Measurements from ENCODE around the gene PRICKLE2. TPM values are rescaled to one million over a fixed set of nuclear protein-coding genes. Genes with fewer than 3 reads are reported as not detected.

The PRICKLE2 gene
- polyA plus RNA-seq, 2 of the 4 experiments (the other 2 are of a cell fraction), result 5.3 to 6.3 TPM

DNA sequence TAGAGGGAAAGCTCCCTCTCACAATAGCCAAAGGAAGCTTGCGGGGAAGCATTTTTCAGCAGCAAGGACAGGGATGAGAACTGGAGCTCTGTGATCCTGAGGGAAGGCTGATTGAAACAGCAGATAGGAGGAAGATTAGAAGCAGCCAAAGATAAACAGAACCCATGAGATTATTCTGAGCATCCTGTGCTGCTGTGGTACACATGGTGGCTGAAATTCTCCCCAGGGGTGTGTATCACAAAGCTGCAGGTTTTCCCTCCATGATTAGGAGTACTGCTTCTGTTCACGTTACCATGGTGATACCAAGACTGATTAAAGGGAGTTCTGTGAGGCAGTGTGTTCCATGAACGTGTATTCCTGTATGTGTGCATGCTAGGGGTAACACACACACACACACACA is 171.7 kb downstream of the PRICKLE2 start:
- TF ChIP-seq RAD21 (conservative IDR thresholded peaks at IDR 0.05 in 1 of 2, IDR thresholded peaks at IDR 0.05 in 1 of 2) (no peak), NFE2L2 (conservative IDR thresholded peaks at IDR 0.05; ENCODE audit: low read length) (no peak), JUN (IDR thresholded peaks at IDR 0.05) (no peak), KDM5A (IDR thresholded peaks at IDR 0.05) (no peak), POLR2A (IDR thresholded peaks at IDR 0.05; ENCODE audit: low read length) (no peak), SMC3 (IDR thresholded peaks at IDR 0.05) (no peak), ZFP36 (IDR thresholded peaks at IDR 0.05; ENCODE audit: borderline replicate concordance, partially characterized antibody) (no peak), MAZ (IDR thresholded peaks at IDR 0.05; ENCODE audit: borderline replicate concordance, low read depth, low read length) (no peak), CHD4 (IDR thresholded peaks at IDR 0.05; ENCODE audit: borderline replicate concordance) (no peak), EHMT2 (IDR thresholded peaks at IDR 0.05; ENCODE audit: low read depth) (no peak), ZSCAN20 (CRISPR knock-in tag; IDR thresholded peaks at IDR 0.05) (no peak), SREBF2 (IDR thresholded peaks at IDR 0.05) (no peak), HOXB13 (CRISPR knock-in tag; IDR thresholded peaks at IDR 0.05; ENCODE audit: low read depth) (no peak), RNF2 (IDR thresholded peaks at IDR 0.05; ENCODE audit: borderline replicate concordance, low read depth) (no peak), MAFK (IDR thresholded peaks at IDR 0.05; ENCODE audit: partially characterized antibody) (no peak), HEYL (CRISPR knock-in tag; IDR thresholded peaks at IDR 0.05) (no peak), TFCP2L1 (CRISPR knock-in tag; IDR thresholded peaks at IDR 0.05) (no peak)
- TF ChIP-seq, protein P1, sequence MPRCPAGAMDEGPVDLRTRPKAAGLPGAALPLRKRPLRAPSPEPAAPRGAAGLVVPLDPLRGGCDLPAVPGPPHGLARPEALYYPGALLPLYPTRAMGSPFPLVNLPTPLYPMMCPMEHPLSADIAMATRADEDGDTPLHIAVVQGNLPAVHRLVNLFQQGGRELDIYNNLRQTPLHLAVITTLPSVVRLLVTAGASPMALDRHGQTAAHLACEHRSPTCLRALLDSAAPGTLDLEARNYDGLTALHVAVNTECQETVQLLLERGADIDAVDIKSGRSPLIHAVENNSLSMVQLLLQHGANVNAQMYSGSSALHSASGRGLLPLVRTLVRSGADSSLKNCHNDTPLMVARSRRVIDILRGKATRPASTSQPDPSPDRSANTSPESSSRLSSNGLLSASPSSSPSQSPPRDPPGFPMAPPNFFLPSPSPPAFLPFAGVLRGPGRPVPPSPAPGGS (IDR thresholded peaks at IDR 0.05), result no peak
- TF ChIP-seq, protein P2, sequence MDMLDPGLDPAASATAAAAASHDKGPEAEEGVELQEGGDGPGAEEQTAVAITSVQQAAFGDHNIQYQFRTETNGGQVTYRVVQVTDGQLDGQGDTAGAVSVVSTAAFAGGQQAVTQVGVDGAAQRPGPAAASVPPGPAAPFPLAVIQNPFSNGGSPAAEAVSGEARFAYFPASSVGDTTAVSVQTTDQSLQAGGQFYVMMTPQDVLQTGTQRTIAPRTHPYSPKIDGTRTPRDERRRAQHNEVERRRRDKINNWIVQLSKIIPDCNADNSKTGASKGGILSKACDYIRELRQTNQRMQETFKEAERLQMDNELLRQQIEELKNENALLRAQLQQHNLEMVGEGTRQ (IDR thresholded peaks at IDR 0.05), result no peak
- TF ChIP-seq, protein P3, sequence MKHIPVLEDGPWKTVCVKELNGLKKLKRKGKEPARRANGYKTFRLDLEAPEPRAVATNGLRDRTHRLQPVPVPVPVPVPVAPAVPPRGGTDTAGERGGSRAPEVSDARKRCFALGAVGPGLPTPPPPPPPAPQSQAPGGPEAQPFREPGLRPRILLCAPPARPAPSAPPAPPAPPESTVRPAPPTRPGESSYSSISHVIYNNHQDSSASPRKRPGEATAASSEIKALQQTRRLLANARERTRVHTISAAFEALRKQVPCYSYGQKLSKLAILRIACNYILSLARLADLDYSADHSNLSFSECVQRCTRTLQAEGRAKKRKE (CRISPR knock-in tag; IDR thresholded peaks at IDR 0.05; ENCODE audit: low read depth), result no peak
- H3K4me1 ChIP-seq, result peaks cover 39% of the 10 kb centered on the region
- H3K4me3 ChIP-seq, result no peak overlapping the region
- no peak for DNase-seq (ENCODE audit: low read depth in 1 of 2, low spot score in 1 of 2)
- H3K4me2 ChIP-seq, result peak overlapping the region; percentile 20; the same call in 1 of the 3 replicates
- POLR2A ChIA-PET, result no interaction called here
- CTCF ChIA-PET, result interaction anchor here (1.7 kb wide), 1 partner anchor 431 kb away, joined by 6 read pairs; no protein-coding TSS in a partner anchor
- WGBS (ENCODE audit: missing lambda C conversion rate), result 69% methylated on average over 3 of the region's 3 CpGs
- no peak for FAIRE-seq
- ATAC-seq, result no peak; a peak in 1 of 6 replicates
- peak overlapping the region; percentile 47 to 58; a peak in 5 of 6 replicates for H3K27ac ChIP-seq
- H3K9me3 ChIP-seq, result no peaks in the 10 kb centered on the region

DNA sequence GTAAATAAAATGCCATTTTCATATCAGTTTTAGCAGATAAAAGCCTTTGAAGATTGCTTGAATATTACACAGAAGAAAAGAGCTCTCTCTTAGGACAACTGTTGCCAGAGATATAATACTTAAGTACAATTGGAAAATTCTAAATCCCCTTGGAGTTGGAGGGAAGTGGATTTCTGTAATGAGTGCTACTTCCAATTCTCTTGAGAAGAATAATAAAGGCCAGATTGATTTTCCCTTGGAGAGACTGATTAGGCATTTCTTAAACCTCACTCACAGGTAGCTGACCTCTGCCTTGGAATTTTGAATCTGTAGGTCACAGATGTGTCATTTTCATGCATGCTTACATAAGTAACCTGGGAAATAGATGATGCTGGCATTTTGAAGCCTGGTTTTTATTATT is 172.1 kb downstream of the PRICKLE2 start:
- H3K27ac ChIP-seq, result peak overlapping the region; percentile 47 to 58; a peak in 4 of 6 replicates
- DNase-seq (ENCODE audit: low read depth in 1 of 2, low spot score in 1 of 2), result no peak
- peaks cover 43% of the 10 kb centered on the region for H3K4me1 ChIP-seq
- POLR2A ChIA-PET, result no interaction called here
- FAIRE-seq, result no peak
- no peaks in the 10 kb centered on the region for H3K9me3 ChIP-seq
- no peak overlapping the region for H3K4me3 ChIP-seq
- TF ChIP-seq ZFP36 (IDR thresholded peaks at IDR 0.05; ENCODE audit: borderline replicate concordance, partially characterized antibody), result no peak
- no peak for TF ChIP-seq CBX2 (IDR thresholded peaks at IDR 0.05; ENCODE audit: borderline replicate concordance, low read depth)
- no peak for ATAC-seq
- CTCF ChIA-PET, result interaction anchor here (0.9 to 1.7 kb wide), 2 partner anchors 22 to 431 kb away, joined by 3 to 6 read pairs; no protein-coding TSS in a partner anchor
- no peak overlapping the region; the same call in 2 of the 3 replicates for H3K4me2 ChIP-seq

DNA sequence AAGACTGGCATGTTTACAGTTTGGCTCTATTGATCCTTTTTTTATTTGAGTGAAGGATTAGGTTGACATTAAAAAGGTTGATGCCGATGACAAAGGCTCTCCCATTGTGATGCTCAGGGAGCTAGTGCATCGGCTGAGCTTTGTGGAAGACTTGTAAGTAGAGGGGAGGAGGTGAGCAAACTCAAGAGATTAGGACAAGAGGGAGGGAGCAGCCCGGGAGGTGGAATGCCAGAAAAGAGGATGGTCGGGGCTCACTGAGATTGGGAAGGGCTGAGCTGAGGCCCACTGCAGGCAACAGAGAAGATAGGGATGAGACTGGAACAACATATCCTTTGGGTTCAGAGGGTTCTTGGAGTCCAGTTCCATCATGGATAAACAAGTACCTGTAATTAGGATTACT is 175.4 kb downstream of the PRICKLE2 start:
- no peak overlapping the region for H3K4me3 ChIP-seq
- FAIRE-seq (no peak), DNase-seq (ENCODE audit: low read depth in 1 of 2, low spot score in 1 of 2) (no peak), ATAC-seq (no peak)
- ChIA-PET CTCF (interaction anchor here (1.3 to 2.2 kb wide), 3 partner anchors 19 to 175 kb away, joined by 6 to 11 read pairs (median 8); partner anchors contain the start of genes PRICKLE2 and PSMD6), POLR2A (no interaction called here)
- no peak overlapping the region; the same call in 2 of the 3 replicates for H3K4me2 ChIP-seq
- TF ChIP-seq ZC3H11A (IDR thresholded peaks at IDR 0.05) (no peak), RCOR1 (IDR thresholded peaks at IDR 0.05; ENCODE audit: low read depth, low read length) (no peak), NR3C1 (IDR thresholded peaks at IDR 0.05) (no peak)
- TF ChIP-seq, protein P4, sequence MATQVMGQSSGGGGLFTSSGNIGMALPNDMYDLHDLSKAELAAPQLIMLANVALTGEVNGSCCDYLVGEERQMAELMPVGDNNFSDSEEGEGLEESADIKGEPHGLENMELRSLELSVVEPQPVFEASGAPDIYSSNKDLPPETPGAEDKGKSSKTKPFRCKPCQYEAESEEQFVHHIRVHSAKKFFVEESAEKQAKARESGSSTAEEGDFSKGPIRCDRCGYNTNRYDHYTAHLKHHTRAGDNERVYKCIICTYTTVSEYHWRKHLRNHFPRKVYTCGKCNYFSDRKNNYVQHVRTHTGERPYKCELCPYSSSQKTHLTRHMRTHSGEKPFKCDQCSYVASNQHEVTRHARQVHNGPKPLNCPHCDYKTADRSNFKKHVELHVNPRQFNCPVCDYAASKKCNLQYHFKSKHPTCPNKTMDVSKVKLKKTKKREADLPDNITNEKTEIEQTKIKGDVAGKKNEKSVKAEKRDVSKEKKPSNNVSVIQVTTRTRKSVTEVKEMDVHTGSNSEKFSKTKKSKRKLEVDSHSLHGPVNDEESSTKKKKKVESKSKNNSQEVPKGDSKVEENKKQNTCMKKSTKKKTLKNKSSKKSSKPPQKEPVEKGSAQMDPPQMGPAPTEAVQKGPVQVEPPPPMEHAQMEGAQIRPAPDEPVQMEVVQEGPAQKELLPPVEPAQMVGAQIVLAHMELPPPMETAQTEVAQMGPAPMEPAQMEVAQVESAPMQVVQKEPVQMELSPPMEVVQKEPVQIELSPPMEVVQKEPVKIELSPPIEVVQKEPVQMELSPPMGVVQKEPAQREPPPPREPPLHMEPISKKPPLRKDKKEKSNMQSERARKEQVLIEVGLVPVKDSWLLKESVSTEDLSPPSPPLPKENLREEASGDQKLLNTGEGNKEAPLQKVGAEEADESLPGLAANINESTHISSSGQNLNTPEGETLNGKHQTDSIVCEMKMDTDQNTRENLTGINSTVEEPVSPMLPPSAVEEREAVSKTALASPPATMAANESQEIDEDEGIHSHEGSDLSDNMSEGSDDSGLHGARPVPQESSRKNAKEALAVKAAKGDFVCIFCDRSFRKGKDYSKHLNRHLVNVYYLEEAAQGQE (IDR thresholded peaks at IDR 0.05), result no peak
- WGBS (ENCODE audit: missing lambda C conversion rate), result 87% methylated on average over 4 of the region's 4 CpGs
- H3K27ac ChIP-seq, result peak overlapping the region; percentile 50 to 78; a peak in 5 of 6 replicates
- H3K4me1 ChIP-seq, result peaks cover 37% of the 10 kb centered on the region
- no peaks in the 10 kb centered on the region for H3K9me3 ChIP-seq
